ENCODE data around the gene SETD5. TPM values are rescaled to one million over a fixed set of nuclear protein-coding genes. Genes with fewer than 3 reads are reported as not detected.
A peak's percentile ranks its signal among the peaks of the same experiment; 100 is the strongest.

Gene SETD5
- total and polyA plus RNA-seq, 4 experiments from 2014 or later: 8.4 to 142 (median 96.4) TPM

GRCh38 chr3:9415485-9416138 is 18.2 kb downstream of the SETD5 start:
- Mint-ChIP-seq H3K9me3 (no peaks in the 10 kb centered on the region), H3K4me3 (peak overlapping the region in 3 of 8 donors; percentile 16 to 29 (median 26)), H3K27ac (peak overlapping the region in 6 of 7 donors; percentile 5 to 43 (median 14)), H3K4me1 (peaks cover 36 to 73% (median 54%) of the 10 kb centered on the region in 4 donors), H3K36me3 (peaks cover 4 to 14% of the 10 kb centered on the region in 2 donors), H3K27me3 (no peaks in the 10 kb centered on the region)
- Histone ChIP-seq H3K36me3 (ENCODE audit: insufficient read depth, low read length) (no peaks in the 10 kb centered on the region), H3K27ac (ENCODE audit: low read depth, low read length) (no peak overlapping the region), H3K27me3 (ENCODE audit: insufficient read depth, low read length) (no peaks in the 10 kb centered on the region), H3K4me1 (ENCODE audit: insufficient read depth, low read length) (peaks cover 52% of the 10 kb centered on the region), H3K9me3 (ENCODE audit: control insufficient read depth in 1 of 2, low read length in 2 of 2) (no peaks in the 10 kb centered on the region), H3K4me3 (ENCODE audit: low read length in 2 of 2) (no peak overlapping the region)
- intact Hi-C loops (cut with micrococcal nuclease): no loop called here
- no peak for DNase-seq
- ChIA-PET POLR2A (ENCODE audit: partially characterized antibody) (interaction anchor here (0.8 to 2.0 kb wide), 6 partner anchors 10 to 19 kb away, joined by 3 to 9 read pairs (median 3); partner anchors contain the start of gene SETD5), CTCF (ENCODE audit: partially characterized antibody) (interaction anchor here (1.8 to 2.9 kb wide), 2 partner anchors 11 to 63 kb away, joined by 6 to 7 read pairs; no protein-coding TSS in a partner anchor)

DNA sequence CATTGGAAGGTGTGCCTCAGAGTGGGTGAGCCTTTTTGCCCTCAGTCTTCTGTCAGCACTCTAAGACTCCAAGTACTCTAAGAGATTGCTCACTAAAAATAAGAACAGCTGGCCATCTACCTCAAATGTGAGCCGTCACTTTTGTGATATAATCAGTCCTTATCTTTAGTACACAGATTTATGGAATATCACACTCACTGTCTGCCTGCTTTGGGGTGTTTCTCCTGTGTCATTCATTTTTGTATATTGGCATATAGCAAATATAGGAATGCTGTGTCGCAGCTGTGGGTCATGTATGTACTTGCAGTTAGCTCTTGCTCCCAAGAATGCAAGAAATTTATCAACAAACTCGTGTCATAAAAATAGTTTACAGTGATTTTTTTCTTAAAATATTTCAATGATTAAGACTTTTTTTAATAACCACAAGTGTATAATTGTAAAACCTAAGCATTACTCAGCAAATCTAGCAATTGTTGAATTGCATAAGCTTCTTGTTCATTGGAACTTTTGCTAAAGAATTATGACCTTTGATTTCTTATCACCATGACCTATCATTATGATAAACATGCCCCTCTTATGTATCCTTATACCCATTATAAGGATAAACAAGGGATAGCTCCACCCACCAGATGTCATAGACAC is 18.8 kb downstream of the SETD5 start:
- peaks cover 52% of the 10 kb centered on the region for H3K4me1 ChIP-seq (ENCODE audit: insufficient read depth, low read length)
- H3K27ac ChIP-seq (ENCODE audit: low read depth, low read length): no peak overlapping the region
- H3K4me3 Mint-ChIP-seq: peak overlapping the region in 3 of 8 donors; percentile 16 to 29 (median 26)
- intact Hi-C loops (cut with micrococcal nuclease): no loop called here
- ChIA-PET CTCF (ENCODE audit: partially characterized antibody) (interaction anchor here (0.8 to 2.9 kb wide), 6 partner anchors 11 to 113 kb away, joined by 3 to 7 read pairs (median 3); partner anchors contain the start of gene THUMPD3), POLR2A (ENCODE audit: partially characterized antibody) (interaction anchor here (0.8 to 2.0 kb wide), 5 partner anchors 9 to 53 kb away, joined by 3 to 9 read pairs (median 3); partner anchors contain the start of gene SETD5)
- H3K4me1 Mint-ChIP-seq: peaks cover 41 to 77% (median 59%) of the 10 kb centered on the region in 4 donors
- no peak for DNase-seq
- no peaks in the 10 kb centered on the region for H3K9me3 Mint-ChIP-seq
- no peaks in the 10 kb centered on the region for H3K9me3 ChIP-seq (ENCODE audit: control insufficient read depth in 1 of 2, low read length in 2 of 2)
- H3K27me3 Mint-ChIP-seq: no peaks in the 10 kb centered on the region
- H3K36me3 Mint-ChIP-seq: peaks cover 4 to 18% of the 10 kb centered on the region in 2 donors
- no peaks in the 10 kb centered on the region for H3K36me3 ChIP-seq (ENCODE audit: insufficient read depth, low read length)
- no peak overlapping the region for H3K4me3 ChIP-seq (ENCODE audit: low read length in 2 of 2)
- H3K27me3 ChIP-seq (ENCODE audit: insufficient read depth, low read length): no peaks in the 10 kb centered on the region
- peak overlapping the region in 5 of 7 donors; percentile 5 to 43 (median 7) for H3K27ac Mint-ChIP-seq

DNA sequence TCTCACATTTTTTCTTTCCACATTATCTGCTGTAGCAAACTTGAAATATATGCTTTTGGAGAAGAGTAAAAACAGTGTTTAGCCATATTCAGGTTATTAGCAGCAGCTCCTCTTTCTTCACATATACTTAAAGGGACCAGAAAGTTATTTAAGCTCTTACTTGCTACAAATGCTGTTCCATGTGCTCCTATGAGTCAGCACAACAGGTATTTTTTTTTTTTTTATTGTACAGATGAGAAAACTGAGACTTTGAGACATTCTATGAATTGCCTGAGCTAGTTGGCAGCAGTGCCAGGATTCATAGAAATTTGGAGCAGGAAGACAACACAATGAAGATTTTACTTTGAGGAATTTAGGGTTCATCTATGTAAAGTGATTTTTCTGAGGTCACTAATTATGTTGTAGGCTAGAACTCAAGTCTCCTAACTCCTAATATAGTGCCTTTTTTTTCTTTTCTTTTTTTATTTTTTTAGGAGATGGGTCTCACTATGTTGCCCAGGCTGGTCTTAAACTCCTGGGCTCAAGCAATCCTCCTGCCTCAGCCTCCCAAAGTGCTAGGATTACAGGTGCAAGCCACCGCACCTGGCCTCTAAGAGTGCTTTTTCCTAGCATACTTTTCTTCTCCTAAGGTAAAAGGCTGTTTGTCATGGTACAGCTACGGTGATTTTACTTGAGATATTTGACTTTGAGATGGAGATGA is 23.6 kb downstream of the SETD5 start:
- peaks cover 30 to 50% (median 42%) of the 10 kb centered on the region in 4 donors for H3K4me1 Mint-ChIP-seq
- intact Hi-C loops (cut with micrococcal nuclease): loop anchor here (2.0 kb wide), 1 partner anchor 16 kb away; no protein-coding TSS in a partner anchor

DNA sequence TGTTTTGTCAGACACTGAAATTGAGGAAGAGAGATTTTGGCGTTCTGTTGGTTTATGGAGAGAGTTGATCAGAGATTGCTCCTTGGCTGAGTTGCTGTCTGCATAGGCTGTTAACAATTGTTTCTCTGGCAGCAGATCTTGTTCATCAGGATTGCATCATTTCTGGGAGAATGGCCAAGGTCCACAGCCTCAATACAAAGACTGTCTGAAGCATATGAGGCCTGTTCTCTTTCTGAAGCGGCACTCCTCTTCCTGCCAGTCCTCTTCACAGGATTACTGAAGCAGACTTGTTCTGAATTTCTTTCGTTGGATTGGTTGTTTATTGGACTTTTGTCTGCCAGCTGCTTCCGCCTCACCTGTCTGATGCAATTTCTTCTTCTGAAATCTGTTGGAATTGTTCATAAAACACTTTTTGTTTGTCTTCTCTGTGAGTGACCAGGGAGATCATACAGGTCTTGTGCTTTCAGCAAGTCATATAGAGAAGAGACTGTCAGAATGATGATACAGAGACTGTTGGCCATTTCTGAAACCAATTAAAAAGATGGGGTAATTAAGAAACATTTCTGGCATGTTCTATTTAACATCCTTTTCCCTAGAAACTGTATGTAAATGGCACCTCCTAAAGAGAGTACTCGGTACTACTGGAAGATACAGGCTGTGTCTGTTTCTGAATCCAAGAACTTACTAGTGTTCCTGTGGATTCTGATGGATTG is 25.5 kb downstream of the SETD5 start:
- intact Hi-C loops (cut with micrococcal nuclease): loop anchor here (1.0 to 2.0 kb wide), 3 partner anchors 26 to 452 kb away; partner anchors contain the start of gene SETD5
- Mint-ChIP-seq H3K27ac (peak overlapping the region; percentile 33 to 93 (median 74)), H3K9me3 (no peaks in the 10 kb centered on the region), H3K4me3 (peak overlapping the region in 2 of 8 donors; percentile 0 to 59), H3K36me3 (peaks cover 10 to 37% of the 10 kb centered on the region in 2 donors), H3K27me3 (no peaks in the 10 kb centered on the region), H3K4me1 (peaks cover 26 to 37% (median 34%) of the 10 kb centered on the region in 4 donors)
- H3K27me3 ChIP-seq (ENCODE audit: insufficient read depth, low read length): no peaks in the 10 kb centered on the region
- H3K9me3 ChIP-seq (ENCODE audit: control insufficient read depth in 1 of 2, low read length in 2 of 2): no peaks in the 10 kb centered on the region
- peaks cover 22% of the 10 kb centered on the region for H3K4me1 ChIP-seq (ENCODE audit: insufficient read depth, low read length)
- H3K36me3 ChIP-seq (ENCODE audit: insufficient read depth, low read length): peaks cover 19% of the 10 kb centered on the region
- H3K27ac ChIP-seq (ENCODE audit: low read depth, low read length): peak overlapping the region; percentile 1
- DNase-seq: peak; percentile 31 to 46 (median 35)
- H3K4me3 ChIP-seq (ENCODE audit: low read length in 2 of 2): no peak overlapping the region
- POLR2A ChIA-PET (ENCODE audit: partially characterized antibody): no interaction called here
- CTCF ChIA-PET (ENCODE audit: partially characterized antibody): interaction anchor here (0.8 to 2.5 kb wide), 5 partner anchors 26 to 70 kb away, joined by 3 to 17 read pairs (median 4); partner anchors contain the start of gene THUMPD3

More for the DNA sequence above, 23.6 kb downstream of the SETD5 start:
- no peak overlapping the region for H3K27ac ChIP-seq (ENCODE audit: low read depth, low read length)
- ChIA-PET CTCF (ENCODE audit: partially characterized antibody) (interaction anchor here (1.2 to 2.5 kb wide), 3 partner anchors 22 to 67 kb away, joined by 3 to 17 read pairs (median 6); partner anchors contain the start of gene THUMPD3), POLR2A (ENCODE audit: partially characterized antibody) (interaction anchor here (0.6 to 2.0 kb wide), 4 partner anchors 9 to 58 kb away, joined by 3 to 14 read pairs (median 4); partner anchors contain the start of genes SETD5 and THUMPD3)
- H3K27me3 ChIP-seq (ENCODE audit: insufficient read depth, low read length): no peaks in the 10 kb centered on the region
- no peaks in the 10 kb centered on the region for H3K9me3 ChIP-seq (ENCODE audit: control insufficient read depth in 1 of 2, low read length in 2 of 2)
- no peaks in the 10 kb centered on the region for H3K9me3 Mint-ChIP-seq
- DNase-seq: no peak
- H3K27me3 Mint-ChIP-seq: no peaks in the 10 kb centered on the region
- H3K4me3 ChIP-seq (ENCODE audit: low read length in 2 of 2): no peak overlapping the region
- peaks cover 5 to 28% of the 10 kb centered on the region in 2 donors for H3K36me3 Mint-ChIP-seq
- H3K27ac Mint-ChIP-seq: peak overlapping the region; percentile 20 to 92 (median 71)
- H3K4me1 ChIP-seq (ENCODE audit: insufficient read depth, low read length): peaks cover 26% of the 10 kb centered on the region
- peaks cover 11% of the 10 kb centered on the region for H3K36me3 ChIP-seq (ENCODE audit: insufficient read depth, low read length)
- H3K4me3 Mint-ChIP-seq: peak overlapping the region in 2 of 8 donors; percentile 40 to 61

DNA sequence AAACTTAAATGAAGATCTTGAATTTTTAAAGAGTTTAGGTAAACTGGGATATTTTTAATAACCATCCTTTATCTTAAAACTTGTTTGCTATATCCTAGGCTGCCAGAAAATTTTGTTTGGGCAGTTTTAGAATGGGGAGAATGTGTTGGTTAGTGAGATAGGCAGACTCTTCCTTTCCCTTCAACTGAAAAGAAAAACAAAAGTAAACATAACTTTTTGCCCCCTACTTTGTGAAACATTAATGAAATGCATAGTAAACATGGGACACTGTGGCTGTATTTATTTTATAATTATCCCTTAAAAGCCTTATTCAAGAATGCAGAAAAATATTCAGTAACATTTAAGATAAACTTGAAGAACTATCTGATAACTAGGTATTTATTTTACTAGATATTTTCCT is 31.0 kb downstream of the SETD5 start:
- H3K27ac Mint-ChIP-seq: no peak overlapping the region
- Histone ChIP-seq H3K27me3 (ENCODE audit: insufficient read depth, low read length) (no peaks in the 10 kb centered on the region), H3K27ac (ENCODE audit: low read depth, low read length) (no peak overlapping the region), H3K4me3 (ENCODE audit: low read length in 2 of 2) (no peak overlapping the region), H3K36me3 (ENCODE audit: insufficient read depth, low read length) (peaks cover 56% of the 10 kb centered on the region), H3K9me3 (ENCODE audit: control insufficient read depth in 1 of 2, low read length in 2 of 2) (no peaks in the 10 kb centered on the region), H3K4me1 (ENCODE audit: insufficient read depth, low read length) (no peaks in the 10 kb centered on the region)
- peaks cover 45 to 71% of the 10 kb centered on the region in 2 donors for H3K36me3 Mint-ChIP-seq
- no peak overlapping the region for H3K4me3 Mint-ChIP-seq
- no peaks in the 10 kb centered on the region for H3K9me3 Mint-ChIP-seq
- ChIA-PET CTCF (ENCODE audit: partially characterized antibody) (no interaction called here), POLR2A (ENCODE audit: partially characterized antibody) (no interaction called here)
- DNase-seq: no peak
- peaks cover 1 to 9% (median 2%) of the 10 kb centered on the region in 4 donors for H3K4me1 Mint-ChIP-seq
- intact Hi-C loops (cut with micrococcal nuclease): no loop called here
- no peaks in the 10 kb centered on the region for H3K27me3 Mint-ChIP-seq

- no peaks in the 10 kb centered on the region for H3K27me3 Mint-ChIP-seq
- H3K36me3 Mint-ChIP-seq: peaks cover 66 to 80% of the 10 kb centered on the region in 2 donors
Observed at GRCh38 chr3:9430733-9431132, 33.3 kb downstream of the SETD5 start.

More at GRCh38 chr3:9430733-9431132, 33.3 kb downstream of the SETD5 start:
- ChIA-PET CTCF (ENCODE audit: partially characterized antibody) (interaction anchor here (1.1 to 1.7 kb wide), 3 partner anchors 14 to 833 kb away, joined by 3 read pairs; no protein-coding TSS in a partner anchor), POLR2A (ENCODE audit: partially characterized antibody) (interaction anchor here (1.3 kb wide), 1 partner anchor 34 kb away, joined by 4 read pairs; no protein-coding TSS in a partner anchor)
- peaks cover 1 to 9% (median 4%) of the 10 kb centered on the region in 4 donors for H3K4me1 Mint-ChIP-seq
- Histone ChIP-seq H3K4me1 (ENCODE audit: insufficient read depth, low read length) (no peaks in the 10 kb centered on the region), H3K9me3 (ENCODE audit: control insufficient read depth in 1 of 2, low read length in 2 of 2) (no peaks in the 10 kb centered on the region), H3K27me3 (ENCODE audit: insufficient read depth, low read length) (no peaks in the 10 kb centered on the region), H3K36me3 (ENCODE audit: insufficient read depth, low read length) (peaks cover 75% of the 10 kb centered on the region), H3K27ac (ENCODE audit: low read depth, low read length) (no peak overlapping the region), H3K4me3 (ENCODE audit: low read length in 2 of 2) (no peak overlapping the region)
- H3K4me3 Mint-ChIP-seq: no peak overlapping the region
- H3K27ac Mint-ChIP-seq: peak overlapping the region in 1 of 7 donors; percentile 55
- no peak for DNase-seq
- no peaks in the 10 kb centered on the region for H3K9me3 Mint-ChIP-seq
- intact Hi-C loops (cut with micrococcal nuclease): no loop called here
